Measurements from ENCODE around the gene FILIP1.

- no peak for TF ChIP-seq CTCF (IDR thresholded peaks at IDR 0.05)
- no peak for TF ChIP-seq HOXA7 (CRISPR knock-in tag; IDR thresholded peaks at IDR 0.05)
- no peak for TF ChIP-seq CEBPB (IDR thresholded peaks at IDR 0.05)
- TF ChIP-seq ZNF302 (CRISPR knock-in tag; IDR thresholded peaks at IDR 0.05) = no peak
Measured at GRCh38 chr6:75489025-75489424, 4.6 kb downstream of the FILIP1 start.

Data from A549 (cell line).